ENCODE measurements around the gene IER3.
A peak's percentile ranks its signal among the peaks of the same experiment; 100 is the strongest.
"Not testable (repeated sequence)": the region's sequence is repeated elsewhere in the genome, so short reads cannot be mapped to it uniquely, and the experiment has no call there.

Gene IER3

GRCh38 chr6:30767944-30768301, 23.6 kb upstream of the IER3 start:
- no peak for DNase-seq

- DNase-seq: no peak
Measured at GRCh38 chr6:30767158-30767943, 23.0 kb upstream of the IER3 start.

- no peak for DNase-seq
Measured at GRCh38 chr6:30766461-30767157, 22.3 kb upstream of the IER3 start.

- DNase-seq: not testable (repeated sequence)
Measured at GRCh38 chr6:30765495-30765894, 21.1 kb upstream of the IER3 start.

- not testable (repeated sequence) for DNase-seq
Measured at GRCh38 chr6:30764490-30765043, 20.2 kb upstream of the IER3 start.

- no peak for DNase-seq
Measured at GRCh38 chr6:30763618-30764489, 19.5 kb upstream of the IER3 start.

- no peak for DNase-seq
Measured at GRCh38 chr6:30763155-30763617, 18.8 kb upstream of the IER3 start.

GRCh38 chr6:30761791-30762429, 17.6 kb upstream of the IER3 start:
- no peak for DNase-seq

GRCh38 chr6:30760549-30760948, 16.2 kb upstream of the IER3 start:
- DNase-seq: no peak

GRCh38 chr6:30759575-30760239, 15.4 kb upstream of the IER3 start:
- no peak for DNase-seq

- DNase-seq: no peak
Measured at GRCh38 chr6:30757261-30757904, 13.0 kb upstream of the IER3 start.

GRCh38 chr6:30756405-30757003, 12.2 kb upstream of the IER3 start:
- not testable (repeated sequence) for DNase-seq

- DNase-seq: no peak
Measured at GRCh38 chr6:30754631-30755030, 10.3 kb upstream of the IER3 start.

- peak in 1 of 2 donors; percentile 56 for DNase-seq
Measured at GRCh38 chr6:30752157-30752927, 8.0 kb upstream of the IER3 start.

GRCh38 chr6:30750379-30750668, 6.0 kb upstream of the IER3 start:
- no peak for DNase-seq

GRCh38 chr6:30749554-30750378, 5.4 kb upstream of the IER3 start:
- DNase-seq: no peak

GRCh38 chr6:30748851-30749540, 4.6 kb upstream of the IER3 start:
- DNase-seq: no peak

- no peak for DNase-seq
Measured at GRCh38 chr6:30747902-30748769, 3.8 kb upstream of the IER3 start.
